ENCODE measurements around the gene CBX4.

Gene CBX4

DNA sequence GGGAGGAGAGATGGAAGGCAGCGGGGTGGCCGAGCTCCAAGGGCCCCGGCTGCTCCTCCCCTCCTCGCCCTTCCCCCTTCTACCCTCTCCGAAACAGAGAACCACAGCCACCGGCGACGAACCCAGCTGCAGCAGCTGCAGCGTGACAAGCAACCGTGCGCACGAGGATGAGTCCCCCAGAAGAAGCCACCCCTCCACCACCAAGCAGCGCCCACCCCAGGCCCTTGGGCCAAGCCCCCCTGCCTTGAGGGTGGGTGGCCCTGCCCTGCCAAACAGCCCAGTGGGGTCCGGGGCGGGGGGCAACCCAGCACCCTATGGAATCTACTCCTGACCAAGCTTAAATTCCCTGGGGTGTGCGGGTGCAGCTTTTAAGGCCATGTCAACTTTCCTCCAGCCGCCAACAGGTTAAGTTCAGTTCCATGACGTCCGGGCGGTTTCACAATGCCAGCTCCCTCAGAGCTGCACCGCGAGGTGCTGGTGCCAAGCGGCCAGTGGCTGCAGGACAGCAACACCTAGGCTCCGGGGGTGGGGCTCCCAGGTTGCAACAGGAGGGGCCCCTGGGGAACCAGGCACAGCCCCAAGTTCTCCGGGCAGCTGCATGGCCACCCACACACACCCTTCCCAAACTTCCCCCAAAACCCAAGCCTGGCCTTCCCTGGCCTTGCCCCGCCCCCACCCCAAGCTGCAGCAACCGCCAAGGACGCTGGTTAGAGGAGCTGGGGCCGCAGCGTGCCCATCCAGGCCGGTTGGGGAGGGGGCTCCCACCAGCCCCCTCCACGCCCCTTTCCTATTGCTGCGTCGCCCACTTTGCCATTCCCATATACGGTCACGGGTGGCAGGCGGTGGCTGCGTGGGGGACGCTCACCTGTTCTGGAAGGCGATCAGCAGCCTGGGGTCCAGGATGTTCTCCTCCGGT, 2.0 kb downstream of the CBX4 start:
- Histone ChIP-seq H3K27ac (ENCODE audit: low read depth, low read length) (no peak overlapping the region), H3K56ac (ENCODE audit: low read length) (peak overlapping the region; percentile 37), H3K23ac (ENCODE audit: low read length) (no peak overlapping the region), H3K4ac (ENCODE audit: low read depth, low read length) (no peak overlapping the region), H3K79me2 (ENCODE audit: control insufficient read depth, insufficient read depth, low read length) (no peaks in the 10 kb centered on the region), H4K5ac (ENCODE audit: low read length) (no peak overlapping the region), H2BK120ac (ENCODE audit: low read depth, low read length) (no peak overlapping the region), H3K4me1 (ENCODE audit: control insufficient read depth, low read depth, low read length) (peaks cover 13% of the 10 kb centered on the region), H3K9ac (ENCODE audit: low read length) (peak overlapping the region; percentile 11), H3K4me2 (ENCODE audit: low read length) (peak overlapping the region; percentile 36), H3K79me1 (ENCODE audit: low read length) (no peaks in the 10 kb centered on the region), H4K8ac (ENCODE audit: low read depth, low read length) (no peak overlapping the region), H3K18ac (ENCODE audit: low read length) (no peak overlapping the region), H3K36me3 (ENCODE audit: control insufficient read depth, insufficient read depth, low read length) (no peaks in the 10 kb centered on the region), H2BK15ac (replicated peaks; ENCODE audit: low read depth) (no peak overlapping the region), H3K4me3 (ENCODE audit: low read length) (no peak overlapping the region), H2BK5ac (ENCODE audit: low read length) (no peak overlapping the region), H3K27me3 (ENCODE audit: insufficient read depth, low read length, poor library complexity) (peaks cover 44% of the 10 kb centered on the region), H2AK5ac (ENCODE audit: low read length) (no peak overlapping the region)
- WGBS (ENCODE audit: extremely low coverage, insufficient coverage, low lambda C conversion rate), result no CpG with 5 or more reads among the region's 41 CpGs
- peak; percentile 75 for DNase-seq

DNA sequence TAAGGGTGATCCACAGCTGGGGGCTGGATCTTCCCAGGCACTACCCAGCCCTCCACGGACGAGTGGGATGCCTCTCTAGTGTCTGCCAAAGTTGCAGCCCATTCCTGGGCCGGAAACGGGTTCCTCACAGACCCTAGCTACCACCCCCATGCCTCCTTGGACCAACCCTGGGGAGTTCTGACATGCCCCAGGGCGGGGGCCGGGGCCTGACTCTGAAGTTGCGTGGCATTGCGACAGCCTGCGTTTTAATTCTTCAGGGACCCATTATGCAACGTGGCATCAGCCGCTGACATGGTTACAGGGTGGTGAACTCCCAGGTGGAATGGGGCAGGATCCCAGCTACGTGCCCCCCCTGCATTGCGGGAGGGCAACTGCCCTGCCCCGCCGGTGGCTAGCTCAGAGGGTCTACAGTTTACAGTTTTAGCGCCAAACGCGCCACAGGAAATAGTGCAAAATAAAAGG, 2.7 kb downstream of the CBX4 start:
- no peaks in the 10 kb centered on the region for H3K36me3 ChIP-seq (ENCODE audit: control insufficient read depth, insufficient read depth, low read length)
- no peak overlapping the region for H3K9ac ChIP-seq (ENCODE audit: low read length)
- peak overlapping the region; percentile 26 for H3K4me2 ChIP-seq (ENCODE audit: low read length)
- H3K56ac ChIP-seq (ENCODE audit: low read length), result no peak overlapping the region
- H3K27ac ChIP-seq (ENCODE audit: low read depth, low read length), result no peak overlapping the region
- no peak overlapping the region for H4K5ac ChIP-seq (ENCODE audit: low read length)
- peaks cover 14% of the 10 kb centered on the region for H3K4me1 ChIP-seq (ENCODE audit: control insufficient read depth, low read depth, low read length)
- WGBS (ENCODE audit: extremely low coverage, insufficient coverage, low lambda C conversion rate), result no CpG with 5 or more reads among the region's 18 CpGs
- no peak overlapping the region for H2AK5ac ChIP-seq (ENCODE audit: low read length)
- no peak overlapping the region for H2BK15ac ChIP-seq (replicated peaks; ENCODE audit: low read depth)
- DNase-seq, result no peak
- no peaks in the 10 kb centered on the region for H3K79me2 ChIP-seq (ENCODE audit: control insufficient read depth, insufficient read depth, low read length)
- no peak overlapping the region for H3K18ac ChIP-seq (ENCODE audit: low read length)
- no peak overlapping the region for H3K23ac ChIP-seq (ENCODE audit: low read length)
- H4K8ac ChIP-seq (ENCODE audit: low read depth, low read length), result no peak overlapping the region
- H3K79me1 ChIP-seq (ENCODE audit: low read length), result no peaks in the 10 kb centered on the region
- H3K4me3 ChIP-seq (ENCODE audit: low read length), result no peak overlapping the region
- H2BK5ac ChIP-seq (ENCODE audit: low read length), result no peak overlapping the region
- no peak overlapping the region for H3K4ac ChIP-seq (ENCODE audit: low read depth, low read length)
- H2BK120ac ChIP-seq (ENCODE audit: low read depth, low read length), result no peak overlapping the region
- peaks cover 39% of the 10 kb centered on the region for H3K27me3 ChIP-seq (ENCODE audit: insufficient read depth, low read length, poor library complexity)

DNA sequence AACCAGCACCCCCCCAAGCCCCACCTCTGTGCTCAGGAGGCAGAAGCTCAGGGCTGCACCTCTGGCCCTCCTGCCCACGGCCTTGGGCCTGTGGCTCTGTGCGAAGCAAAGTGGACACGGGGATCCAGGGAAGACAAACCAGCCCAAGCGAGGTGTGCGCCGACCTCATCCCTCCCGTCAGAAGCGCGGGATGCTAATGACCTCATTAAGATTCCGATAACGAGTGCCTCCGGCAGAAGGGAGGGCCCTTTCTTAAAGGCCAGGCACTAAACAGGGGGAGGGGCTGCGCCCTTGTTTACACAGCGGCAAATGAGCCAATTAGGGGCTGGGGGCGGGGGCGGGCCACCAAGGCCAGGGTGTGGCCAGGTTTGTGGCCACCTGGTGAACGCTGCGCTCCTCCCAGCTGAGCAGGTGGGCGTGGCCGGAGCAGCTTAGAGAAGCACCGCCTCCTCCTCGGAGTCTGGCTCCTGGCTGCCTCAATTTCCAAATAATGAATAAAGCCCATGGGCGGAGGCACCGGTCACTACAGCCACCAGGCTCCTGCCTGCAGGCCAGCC, 3.2 kb downstream of the CBX4 start:
- Histone ChIP-seq H2AK5ac (ENCODE audit: low read length) (no peak overlapping the region), H3K23ac (ENCODE audit: low read length) (no peak overlapping the region), H3K79me2 (ENCODE audit: control insufficient read depth, insufficient read depth, low read length) (no peaks in the 10 kb centered on the region), H3K56ac (ENCODE audit: low read length) (no peak overlapping the region), H3K4me3 (ENCODE audit: low read length) (no peak overlapping the region), H3K27me3 (ENCODE audit: insufficient read depth, low read length, poor library complexity) (peaks cover 37% of the 10 kb centered on the region), H3K4ac (ENCODE audit: low read depth, low read length) (no peak overlapping the region), H3K4me1 (ENCODE audit: control insufficient read depth, low read depth, low read length) (peaks cover 16% of the 10 kb centered on the region), H2BK120ac (ENCODE audit: low read depth, low read length) (no peak overlapping the region), H3K36me3 (ENCODE audit: control insufficient read depth, insufficient read depth, low read length) (no peaks in the 10 kb centered on the region), H3K27ac (ENCODE audit: low read depth, low read length) (no peak overlapping the region), H3K4me2 (ENCODE audit: low read length) (peak overlapping the region; percentile 26), H3K79me1 (ENCODE audit: low read length) (no peaks in the 10 kb centered on the region), H3K18ac (ENCODE audit: low read length) (no peak overlapping the region), H4K5ac (ENCODE audit: low read length) (no peak overlapping the region), H2BK5ac (ENCODE audit: low read length) (no peak overlapping the region), H2BK15ac (replicated peaks; ENCODE audit: low read depth) (no peak overlapping the region), H3K9ac (ENCODE audit: low read length) (no peak overlapping the region), H4K8ac (ENCODE audit: low read depth, low read length) (no peak overlapping the region)
- peak; percentile 99 for DNase-seq
- WGBS (ENCODE audit: extremely low coverage, insufficient coverage, low lambda C conversion rate), result no CpG with 5 or more reads among the region's 24 CpGs

DNA sequence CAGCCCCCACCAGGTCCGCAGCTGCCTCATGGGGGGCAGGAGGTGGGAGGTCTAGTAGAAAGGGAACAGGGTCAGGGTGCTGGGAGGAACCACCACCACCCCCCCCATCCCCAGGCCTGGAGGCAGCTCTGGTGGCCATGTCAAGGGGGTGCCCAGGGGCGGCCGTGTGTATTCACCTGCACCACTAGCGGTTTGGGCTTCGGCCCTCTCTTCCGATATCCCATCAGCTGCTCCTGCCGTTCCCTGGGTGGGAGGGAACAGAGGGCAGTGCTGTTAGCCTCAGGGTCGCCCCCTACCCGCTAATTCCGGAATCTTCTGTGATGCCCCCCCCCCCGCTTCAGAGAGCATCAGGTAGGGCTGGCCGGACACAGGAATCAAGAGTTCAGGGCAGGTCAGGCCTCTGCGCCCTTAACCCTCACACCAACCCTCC, 3.8 kb downstream of the CBX4 start:
- Histone ChIP-seq H2BK120ac (ENCODE audit: low read depth, low read length) (no peak overlapping the region), H3K27ac (ENCODE audit: low read depth, low read length) (no peak overlapping the region), H4K8ac (ENCODE audit: low read depth, low read length) (no peak overlapping the region), H2BK5ac (ENCODE audit: low read length) (no peak overlapping the region), H2AK5ac (ENCODE audit: low read length) (no peak overlapping the region), H3K4ac (ENCODE audit: low read depth, low read length) (no peak overlapping the region), H3K9ac (ENCODE audit: low read length) (no peak overlapping the region), H2BK15ac (replicated peaks; ENCODE audit: low read depth) (no peak overlapping the region), H3K23ac (ENCODE audit: low read length) (no peak overlapping the region), H3K79me2 (ENCODE audit: control insufficient read depth, insufficient read depth, low read length) (no peaks in the 10 kb centered on the region), H3K56ac (ENCODE audit: low read length) (no peak overlapping the region), H4K5ac (ENCODE audit: low read length) (no peak overlapping the region), H3K4me1 (ENCODE audit: control insufficient read depth, low read depth, low read length) (peaks cover 16% of the 10 kb centered on the region), H3K18ac (ENCODE audit: low read length) (no peak overlapping the region), H3K27me3 (ENCODE audit: insufficient read depth, low read length, poor library complexity) (peaks cover 33% of the 10 kb centered on the region), H3K36me3 (ENCODE audit: control insufficient read depth, insufficient read depth, low read length) (no peaks in the 10 kb centered on the region), H3K4me3 (ENCODE audit: low read length) (no peak overlapping the region), H3K4me2 (ENCODE audit: low read length) (no peak overlapping the region), H3K79me1 (ENCODE audit: low read length) (no peaks in the 10 kb centered on the region)
- DNase-seq, result peak; percentile 77
- no CpG with 5 or more reads among the region's 13 CpGs for WGBS (ENCODE audit: extremely low coverage, insufficient coverage, low lambda C conversion rate)

DNA sequence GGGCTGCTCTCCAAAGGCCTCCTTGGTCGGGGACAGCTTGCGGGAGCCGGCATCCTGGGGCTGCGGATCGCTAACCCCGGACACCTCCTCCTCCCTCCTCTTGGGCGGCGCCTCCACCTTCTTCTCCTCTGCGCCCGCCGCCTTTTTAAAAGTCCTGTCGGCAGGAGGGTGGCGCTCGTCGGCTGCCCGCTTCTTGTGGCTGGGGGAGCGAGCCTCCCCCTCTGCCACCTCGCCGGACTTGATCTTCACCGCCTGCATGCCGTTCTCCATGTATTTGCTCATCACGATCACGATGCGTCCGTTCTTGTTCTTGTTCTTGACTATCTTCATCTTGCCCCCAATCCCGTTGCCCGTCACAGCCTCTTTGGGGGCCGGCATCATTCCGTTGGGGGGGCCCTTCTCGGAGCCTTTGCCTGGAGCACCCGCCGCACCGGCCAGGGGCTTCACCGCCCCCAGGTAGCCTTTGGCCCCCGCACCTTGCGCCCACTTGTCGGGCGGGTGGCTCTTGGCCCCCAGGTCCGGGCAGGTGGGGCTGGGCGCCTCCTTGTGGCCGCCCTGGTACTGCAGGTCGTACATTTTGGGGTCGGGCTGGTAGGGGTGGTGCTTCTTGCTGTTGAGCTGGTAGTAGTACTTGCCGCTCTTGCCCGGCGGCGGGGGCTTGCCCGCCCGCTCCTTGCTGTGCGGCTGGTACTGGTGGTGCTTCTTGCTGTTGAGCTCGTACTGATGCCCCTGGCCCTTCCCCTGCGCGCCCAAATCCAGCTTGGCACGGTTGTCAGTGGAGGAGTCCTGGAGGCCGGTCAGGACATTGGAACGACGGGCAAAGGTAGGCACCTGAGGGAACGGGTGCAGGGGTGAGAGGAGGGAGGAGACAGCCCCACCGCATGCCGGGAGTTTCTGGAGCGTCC, 4.4 kb downstream of the CBX4 start:
- no peak overlapping the region for H4K8ac ChIP-seq (ENCODE audit: low read depth, low read length)
- WGBS (ENCODE audit: extremely low coverage, insufficient coverage, low lambda C conversion rate), result no CpG with 5 or more reads among the region's 61 CpGs
- no peak overlapping the region for H2BK120ac ChIP-seq (ENCODE audit: low read depth, low read length)
- H3K56ac ChIP-seq (ENCODE audit: low read length), result no peak overlapping the region
- no peak overlapping the region for H3K23ac ChIP-seq (ENCODE audit: low read length)
- H2BK15ac ChIP-seq (replicated peaks; ENCODE audit: low read depth), result no peak overlapping the region
- H4K5ac ChIP-seq (ENCODE audit: low read length), result no peak overlapping the region
- H3K4me3 ChIP-seq (ENCODE audit: low read length), result no peak overlapping the region
- H3K18ac ChIP-seq (ENCODE audit: low read length), result no peak overlapping the region
- peaks cover 16% of the 10 kb centered on the region for H3K4me1 ChIP-seq (ENCODE audit: control insufficient read depth, low read depth, low read length)
- no peak overlapping the region for H2BK5ac ChIP-seq (ENCODE audit: low read length)
- H3K4ac ChIP-seq (ENCODE audit: low read depth, low read length), result no peak overlapping the region
- H3K9ac ChIP-seq (ENCODE audit: low read length), result no peak overlapping the region
- H3K27me3 ChIP-seq (ENCODE audit: insufficient read depth, low read length, poor library complexity), result peaks cover 33% of the 10 kb centered on the region
- no peaks in the 10 kb centered on the region for H3K79me1 ChIP-seq (ENCODE audit: low read length)
- no peaks in the 10 kb centered on the region for H3K36me3 ChIP-seq (ENCODE audit: control insufficient read depth, insufficient read depth, low read length)
- no peak for DNase-seq
- no peaks in the 10 kb centered on the region for H3K79me2 ChIP-seq (ENCODE audit: control insufficient read depth, insufficient read depth, low read length)
- no peak overlapping the region for H2AK5ac ChIP-seq (ENCODE audit: low read length)
- no peak overlapping the region for H3K27ac ChIP-seq (ENCODE audit: low read depth, low read length)
- no peak overlapping the region for H3K4me2 ChIP-seq (ENCODE audit: low read length)
